ENCODE measurements around the gene F13A1. TPM values are rescaled to one million over a fixed set of nuclear protein-coding genes. Genes with fewer than 3 reads are reported as not detected.

The F13A1 gene
- total and polyA plus RNA-seq, 4 donors: 4.3 to 69.9 (median 23.4) TPM

DNA sequence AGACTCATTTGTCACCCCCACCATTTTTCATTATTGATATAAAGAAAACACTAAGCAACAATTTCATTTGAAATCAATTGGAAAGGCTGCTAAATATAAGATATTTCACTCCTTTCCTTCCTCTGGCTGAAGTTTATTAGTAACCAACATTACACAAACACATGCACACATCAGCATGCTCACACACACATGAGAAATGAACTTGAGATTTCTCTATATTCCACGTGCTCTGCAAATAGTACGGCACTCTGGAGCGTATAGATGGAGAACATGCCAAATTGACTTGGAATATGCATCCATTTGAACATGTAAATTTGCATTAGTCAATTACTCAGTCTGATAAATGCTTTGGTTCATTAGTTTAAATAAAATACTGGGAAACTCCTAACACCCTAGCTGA lies 37.1 kb upstream of the F13A1 start:
- TF ChIP-seq, protein P1, sequence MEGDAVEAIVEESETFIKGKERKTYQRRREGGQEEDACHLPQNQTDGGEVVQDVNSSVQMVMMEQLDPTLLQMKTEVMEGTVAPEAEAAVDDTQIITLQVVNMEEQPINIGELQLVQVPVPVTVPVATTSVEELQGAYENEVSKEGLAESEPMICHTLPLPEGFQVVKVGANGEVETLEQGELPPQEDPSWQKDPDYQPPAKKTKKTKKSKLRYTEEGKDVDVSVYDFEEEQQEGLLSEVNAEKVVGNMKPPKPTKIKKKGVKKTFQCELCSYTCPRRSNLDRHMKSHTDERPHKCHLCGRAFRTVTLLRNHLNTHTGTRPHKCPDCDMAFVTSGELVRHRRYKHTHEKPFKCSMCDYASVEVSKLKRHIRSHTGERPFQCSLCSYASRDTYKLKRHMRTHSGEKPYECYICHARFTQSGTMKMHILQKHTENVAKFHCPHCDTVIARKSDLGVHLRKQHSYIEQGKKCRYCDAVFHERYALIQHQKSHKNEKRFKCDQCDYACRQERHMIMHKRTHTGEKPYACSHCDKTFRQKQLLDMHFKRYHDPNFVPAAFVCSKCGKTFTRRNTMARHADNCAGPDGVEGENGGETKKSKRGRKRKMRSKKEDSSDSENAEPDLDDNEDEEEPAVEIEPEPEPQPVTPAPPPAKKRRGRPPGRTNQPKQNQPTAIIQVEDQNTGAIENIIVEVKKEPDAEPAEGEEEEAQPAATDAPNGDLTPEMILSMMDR (IDR thresholded peaks at IDR 0.05; ENCODE audit: control extremely low read depth, extremely low read depth): no peak
- Histone ChIP-seq H3K4me3 (no peak overlapping the region), H3K27me3 (ENCODE audit: control insufficient read depth in 3 of 3, insufficient read depth in 3 of 3, low read length in 2 of 3) (no peaks in the 10 kb centered on the region), H3K27ac (ENCODE audit: low read depth in 1 of 2, low read length in 1 of 2) (no peak overlapping the region), H3K36me3 (ENCODE audit: control insufficient read depth in 4 of 4, insufficient read depth in 4 of 4, low read length in 4 of 4) (no peaks in the 10 kb centered on the region), H3K9me3 (ENCODE audit: control insufficient read depth in 4 of 4, insufficient read depth in 3 of 4, low read length in 3 of 4) (no peaks in the 10 kb centered on the region), H3K4me1 (ENCODE audit: control insufficient read depth in 5 of 5, insufficient read depth in 5 of 5, low read length in 5 of 5) (peaks cover 0 to 10% (median 0%) of the 10 kb centered on the region in 5 donors), H3K9ac (ENCODE audit: insufficient read depth in 1 of 2, low read length in 2 of 2) (no peak overlapping the region)
- ATAC-seq (ENCODE audit: insufficient read depth, low FRiP score): no peak
- WGBS, 2 donors: 91 to 97% methylated on average over 3 of the region's 3 CpGs
- no peak for DNase-seq

DNA sequence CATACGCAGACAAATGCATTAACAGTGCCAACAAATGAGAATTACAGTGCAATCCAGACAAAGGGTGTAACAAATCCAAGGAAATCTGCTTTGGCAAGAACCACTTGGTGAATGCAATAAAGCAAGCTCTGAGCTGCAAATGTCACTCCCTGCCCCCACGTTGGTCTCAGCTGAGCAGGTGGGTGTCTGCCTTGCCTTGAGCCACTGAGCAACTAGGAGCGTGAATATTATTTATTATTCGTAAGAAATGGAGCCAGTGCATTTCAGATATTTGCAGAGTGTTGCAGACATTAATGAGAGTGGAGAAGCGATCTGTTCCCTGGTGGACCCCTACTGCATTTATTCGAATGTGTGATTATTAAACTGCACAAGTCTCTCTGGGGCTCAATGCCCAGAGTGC lies 36.6 kb upstream of the F13A1 start:
- Histone ChIP-seq H3K4me1 (ENCODE audit: control insufficient read depth in 5 of 5, insufficient read depth in 5 of 5, low read length in 5 of 5) (peaks cover 0 to 6% (median 0%) of the 10 kb centered on the region in 5 donors), H3K9ac (ENCODE audit: insufficient read depth in 1 of 2, low read length in 2 of 2) (no peak overlapping the region), H3K9me3 (ENCODE audit: control insufficient read depth in 4 of 4, insufficient read depth in 3 of 4, low read length in 3 of 4) (no peaks in the 10 kb centered on the region), H3K4me3 (no peak overlapping the region), H3K36me3 (ENCODE audit: control insufficient read depth in 4 of 4, insufficient read depth in 4 of 4, low read length in 4 of 4) (no peaks in the 10 kb centered on the region), H3K27ac (ENCODE audit: low read depth in 1 of 2, low read length in 1 of 2) (no peak overlapping the region), H3K27me3 (ENCODE audit: control insufficient read depth in 3 of 3, insufficient read depth in 3 of 3, low read length in 2 of 3) (no peaks in the 10 kb centered on the region)
- ATAC-seq (ENCODE audit: insufficient read depth, low FRiP score) (no peak), DNase-seq (no peak)
- TF ChIP-seq, protein P1 (IDR thresholded peaks at IDR 0.05; ENCODE audit: control extremely low read depth, extremely low read depth): no peak
- WGBS, 2 donors: 65 to 85% methylated on average over 6 of the region's 6 CpGs

DNA sequence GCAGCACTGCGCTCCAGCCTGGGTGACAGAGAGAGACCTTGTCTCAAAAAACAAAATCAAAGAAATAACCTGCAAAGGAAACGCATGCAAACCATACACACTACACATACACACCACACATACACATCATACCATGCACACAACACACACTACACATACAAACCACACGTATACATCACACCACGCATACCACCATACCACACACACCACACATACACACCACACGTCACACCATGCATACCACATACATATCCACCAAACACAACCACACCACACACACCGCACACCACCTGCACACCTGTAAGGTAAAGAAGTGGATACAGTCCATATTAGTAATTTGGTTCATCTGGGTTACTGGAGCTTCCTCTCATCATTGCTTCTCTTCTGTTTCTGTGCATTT lies 32.3 kb upstream of the F13A1 start:
- Histone ChIP-seq H3K9me3 (ENCODE audit: control insufficient read depth in 4 of 4, insufficient read depth in 3 of 4, low read length in 3 of 4) (no peaks in the 10 kb centered on the region), H3K27me3 (ENCODE audit: control insufficient read depth in 3 of 3, insufficient read depth in 3 of 3, low read length in 2 of 3) (no peaks in the 10 kb centered on the region), H3K27ac (ENCODE audit: low read depth in 1 of 2, low read length in 1 of 2) (no peak overlapping the region), H3K36me3 (ENCODE audit: control insufficient read depth in 4 of 4, insufficient read depth in 4 of 4, low read length in 4 of 4) (no peaks in the 10 kb centered on the region), H3K4me1 (ENCODE audit: control insufficient read depth in 5 of 5, insufficient read depth in 5 of 5, low read length in 5 of 5) (no peaks in the 10 kb centered on the region), H3K4me3 (no peak overlapping the region), H3K9ac (ENCODE audit: insufficient read depth in 1 of 2, low read length in 2 of 2) (no peak overlapping the region)
- no peak for DNase-seq
- ATAC-seq (ENCODE audit: insufficient read depth, low FRiP score): no peak
- TF ChIP-seq, protein P1 (IDR thresholded peaks at IDR 0.05; ENCODE audit: control extremely low read depth, extremely low read depth): no peak
- 93 to 94% methylated on average over 6 of the region's 6 CpGs for WGBS, 2 donors

DNA sequence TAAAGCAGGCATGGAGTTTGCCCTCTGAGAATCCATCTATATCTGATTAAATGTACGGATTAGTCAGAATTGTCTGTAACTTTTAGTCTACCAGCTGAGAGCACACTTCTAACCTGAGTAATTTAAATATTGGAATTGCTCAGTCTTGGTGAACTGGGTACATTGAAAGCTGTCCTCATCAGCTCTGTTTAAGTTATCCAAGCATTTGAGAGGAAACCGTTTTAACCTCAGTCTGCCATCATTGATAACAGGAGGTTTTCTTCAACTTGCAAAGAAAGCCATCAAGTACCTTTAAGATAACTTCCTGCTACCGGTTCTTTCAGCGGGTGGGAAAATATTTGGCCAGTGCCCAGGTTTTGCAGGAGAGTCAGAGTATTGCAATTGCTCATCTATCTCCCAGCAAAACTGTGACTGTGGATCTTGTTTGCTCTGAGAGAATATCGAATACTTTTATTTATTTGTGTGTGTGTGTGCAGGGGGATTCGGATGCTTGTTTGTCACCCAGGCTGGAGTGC lies 31.1 kb upstream of the F13A1 start:
- Histone ChIP-seq H3K36me3 (ENCODE audit: control insufficient read depth in 4 of 4, insufficient read depth in 4 of 4, low read length in 4 of 4) (no peaks in the 10 kb centered on the region), H3K27me3 (ENCODE audit: control insufficient read depth in 3 of 3, insufficient read depth in 3 of 3, low read length in 2 of 3) (no peaks in the 10 kb centered on the region), H3K9ac (ENCODE audit: insufficient read depth in 1 of 2, low read length in 2 of 2) (no peak overlapping the region), H3K9me3 (ENCODE audit: control insufficient read depth in 4 of 4, insufficient read depth in 3 of 4, low read length in 3 of 4) (no peaks in the 10 kb centered on the region), H3K4me1 (ENCODE audit: control insufficient read depth in 5 of 5, insufficient read depth in 5 of 5, low read length in 5 of 5) (no peaks in the 10 kb centered on the region), H3K4me3 (no peak overlapping the region), H3K27ac (ENCODE audit: low read depth in 1 of 2, low read length in 1 of 2) (no peak overlapping the region)
- TF ChIP-seq, protein P1 (IDR thresholded peaks at IDR 0.05; ENCODE audit: control extremely low read depth, extremely low read depth): no peak
- DNase-seq (no peak), ATAC-seq (ENCODE audit: insufficient read depth, low FRiP score) (no peak)
- 36 to 38% methylated on average over 6 of the region's 6 CpGs for WGBS, 2 donors
